Tibial nerve (tissue), 4 donors: ENCODE results near the gene DLGAP4.

Experiments
- EP300 ChIP-seq, 2 donors: sonication (generic); formaldehyde crosslinking; IDR thresholded peaks; one replicate each; pipeline ENCODE4 v1.6.1; 2017; ENCODE audit warnings: antibody characterized with exemption in 2 of 2, mild to moderate bottlenecking in 1 of 2
- TF ChIP-seq, protein P1 (sequence below), 5 experiments: fragments of 200-600 bp in 3 of 5; fragments of 450-650 bp in 2 of 5; sonication (generic) in 3 of 5; IDR thresholded peaks; one replicate each; pipeline ENCODE4 v1.5.1; 2016 to 2019; ENCODE audit warnings: antibody characterized with exemption in 5 of 5, mild to moderate bottlenecking in 3 of 5, moderate library complexity in 2 of 5

DNA sequence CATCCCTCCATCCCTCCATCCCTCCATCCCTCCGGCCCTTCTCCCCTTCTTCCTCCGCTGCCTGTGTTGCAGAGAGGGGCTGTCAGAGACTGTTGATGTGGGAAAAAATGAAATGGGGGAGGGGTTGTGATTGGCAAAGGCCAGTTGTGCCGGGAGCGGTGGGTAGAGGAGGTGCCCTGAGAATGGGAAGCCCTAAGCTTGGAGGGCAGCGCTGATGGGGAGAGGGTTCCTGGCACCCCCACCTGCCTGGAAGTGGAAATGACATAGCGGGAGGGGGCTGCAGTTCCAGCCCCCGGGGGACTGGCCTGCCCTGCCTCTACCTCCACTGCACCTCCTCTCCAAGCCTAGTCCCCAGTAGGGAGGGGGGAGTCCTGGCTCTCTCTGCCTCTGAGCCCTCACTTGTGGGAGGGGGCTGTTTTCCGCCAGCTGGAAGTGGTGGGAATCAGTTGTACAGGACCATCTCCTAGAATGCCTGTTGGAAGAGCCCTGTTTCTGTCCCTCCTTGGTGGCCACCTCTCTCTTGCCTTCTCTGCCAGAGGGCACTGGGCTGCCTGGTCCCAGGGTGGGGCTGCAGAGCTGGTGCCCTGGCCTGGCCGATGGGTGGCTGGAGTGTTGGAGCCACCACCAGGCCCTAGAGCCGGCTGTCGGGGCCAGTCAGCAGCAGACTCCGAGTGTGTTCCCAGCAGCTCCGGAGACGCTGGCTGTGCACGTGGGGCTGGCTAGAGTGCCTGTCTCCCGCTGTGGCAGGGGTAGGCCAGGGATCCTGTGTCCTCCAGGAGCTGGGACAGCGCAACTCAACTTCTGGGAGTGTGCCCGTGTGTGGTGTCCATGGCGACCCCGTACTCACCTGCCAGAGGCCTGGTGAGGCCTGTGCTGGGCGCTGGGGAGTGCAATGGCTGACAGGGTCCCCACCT, 1.5 kb downstream of the DLGAP4 start:
- no peak for TF ChIP-seq EP300 (IDR thresholded peaks at IDR 0.05)
- TF ChIP-seq, protein P1, sequence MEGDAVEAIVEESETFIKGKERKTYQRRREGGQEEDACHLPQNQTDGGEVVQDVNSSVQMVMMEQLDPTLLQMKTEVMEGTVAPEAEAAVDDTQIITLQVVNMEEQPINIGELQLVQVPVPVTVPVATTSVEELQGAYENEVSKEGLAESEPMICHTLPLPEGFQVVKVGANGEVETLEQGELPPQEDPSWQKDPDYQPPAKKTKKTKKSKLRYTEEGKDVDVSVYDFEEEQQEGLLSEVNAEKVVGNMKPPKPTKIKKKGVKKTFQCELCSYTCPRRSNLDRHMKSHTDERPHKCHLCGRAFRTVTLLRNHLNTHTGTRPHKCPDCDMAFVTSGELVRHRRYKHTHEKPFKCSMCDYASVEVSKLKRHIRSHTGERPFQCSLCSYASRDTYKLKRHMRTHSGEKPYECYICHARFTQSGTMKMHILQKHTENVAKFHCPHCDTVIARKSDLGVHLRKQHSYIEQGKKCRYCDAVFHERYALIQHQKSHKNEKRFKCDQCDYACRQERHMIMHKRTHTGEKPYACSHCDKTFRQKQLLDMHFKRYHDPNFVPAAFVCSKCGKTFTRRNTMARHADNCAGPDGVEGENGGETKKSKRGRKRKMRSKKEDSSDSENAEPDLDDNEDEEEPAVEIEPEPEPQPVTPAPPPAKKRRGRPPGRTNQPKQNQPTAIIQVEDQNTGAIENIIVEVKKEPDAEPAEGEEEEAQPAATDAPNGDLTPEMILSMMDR (IDR thresholded peaks at IDR 0.05): no peak
